ENCODE results near the gene DGKH. TPM values are rescaled to one million over a fixed set of nuclear protein-coding genes. Genes with fewer than 3 reads are reported as not detected.

The DGKH gene
- total and polyA plus RNA-seq, 9 donors = 2.4 to 5.1 (median 2.8) TPM

GRCh38 chr13:42239644-42240043, 191.2 kb downstream of the DGKH start:
- no peaks in the 10 kb centered on the region for H3K27me3 ChIP-seq (ENCODE audit: control insufficient read depth, insufficient read depth, low read length)
- H3K27ac ChIP-seq (ENCODE audit: low read length) = no peak overlapping the region
- no peak for DNase-seq
- H3K4me3 ChIP-seq (ENCODE audit: low read length) = no peak overlapping the region
- no peaks in the 10 kb centered on the region for H3K36me3 ChIP-seq (ENCODE audit: control insufficient read depth, insufficient read depth, low read length)
- no peaks in the 10 kb centered on the region for H3K4me1 ChIP-seq (ENCODE audit: control insufficient read depth, insufficient read depth, low read length)
- no peaks in the 10 kb centered on the region for H3K9me3 ChIP-seq (replicated peaks; ENCODE audit: control insufficient read depth, low read depth, low read length)

GRCh38 chr13:42246541-42246940, 198.1 kb downstream of the DGKH start:
- H3K36me3 ChIP-seq (ENCODE audit: control insufficient read depth, insufficient read depth, low read length) = no peaks in the 10 kb centered on the region
- H3K27ac ChIP-seq (ENCODE audit: low read length) = no peak overlapping the region
- no peaks in the 10 kb centered on the region for H3K27me3 ChIP-seq (ENCODE audit: control insufficient read depth, insufficient read depth, low read length)
- no peaks in the 10 kb centered on the region for H3K4me1 ChIP-seq (ENCODE audit: control insufficient read depth, insufficient read depth, low read length)
- H3K4me3 ChIP-seq (ENCODE audit: low read length) = no peak overlapping the region
- H3K9me3 ChIP-seq (replicated peaks; ENCODE audit: control insufficient read depth, low read depth, low read length) = no peaks in the 10 kb centered on the region
- DNase-seq = no peak
- 92% methylated on average over 6 of the region's 8 CpGs for WGBS (ENCODE audit: insufficient coverage)

DNA sequence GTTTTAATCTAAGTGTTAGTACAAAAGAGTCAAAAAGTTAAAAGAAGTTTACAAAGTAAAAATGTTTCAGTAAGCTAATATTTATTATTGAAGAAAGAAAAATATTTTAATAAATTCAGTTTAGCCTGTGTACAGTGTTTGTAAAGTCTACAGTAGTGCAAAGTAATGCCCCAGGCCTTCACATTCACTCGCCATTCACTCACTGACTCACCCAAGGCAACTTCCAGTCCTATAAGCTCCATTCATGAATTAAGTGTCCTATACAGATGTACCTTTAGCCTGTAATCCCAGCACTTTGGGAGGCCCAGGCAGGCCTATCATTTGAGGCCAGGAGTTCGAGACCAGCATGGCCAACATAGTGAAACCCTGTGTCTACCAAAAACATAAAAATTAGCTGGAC, 199.4 kb downstream of the DGKH start:
- Histone ChIP-seq H3K27ac (ENCODE audit: low read length) (no peak overlapping the region), H3K9me3 (replicated peaks; ENCODE audit: control insufficient read depth, low read depth, low read length) (no peaks in the 10 kb centered on the region), H3K36me3 (ENCODE audit: control insufficient read depth, insufficient read depth, low read length) (no peaks in the 10 kb centered on the region), H3K27me3 (ENCODE audit: control insufficient read depth, insufficient read depth, low read length) (no peaks in the 10 kb centered on the region), H3K4me3 (ENCODE audit: low read length) (no peak overlapping the region), H3K4me1 (ENCODE audit: control insufficient read depth, insufficient read depth, low read length) (no peaks in the 10 kb centered on the region)
- DNase-seq = no peak
- 43% methylated on average over 1 of the region's 2 CpGs for WGBS (ENCODE audit: insufficient coverage)

DNA sequence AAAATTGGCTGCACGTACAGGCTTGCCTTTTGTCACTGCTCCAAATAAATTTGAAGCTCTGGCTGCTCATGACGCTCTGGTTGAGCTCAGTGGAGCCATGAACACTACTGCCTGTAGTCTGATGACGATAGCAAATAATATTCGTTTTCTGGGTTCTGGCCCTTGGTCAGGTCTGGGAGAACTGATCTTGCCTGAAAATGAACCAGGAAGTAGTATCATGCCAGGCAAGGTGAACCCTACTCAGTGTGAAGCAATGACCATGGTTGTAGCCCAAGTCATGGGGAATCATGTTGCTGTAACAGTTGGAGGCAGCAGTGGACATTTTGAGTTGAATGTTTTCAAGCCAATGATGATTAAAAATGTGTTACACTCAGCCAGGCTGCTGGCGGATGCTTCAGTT, 207.4 kb downstream of the DGKH start:
- Histone ChIP-seq H3K4me3 (ENCODE audit: low read length) (no peak overlapping the region), H3K36me3 (ENCODE audit: control insufficient read depth, insufficient read depth, low read length) (no peaks in the 10 kb centered on the region), H3K9me3 (replicated peaks; ENCODE audit: control insufficient read depth, low read depth, low read length) (no peaks in the 10 kb centered on the region), H3K27ac (ENCODE audit: low read length) (no peak overlapping the region), H3K4me1 (ENCODE audit: control insufficient read depth, insufficient read depth, low read length) (no peaks in the 10 kb centered on the region), H3K27me3 (ENCODE audit: control insufficient read depth, insufficient read depth, low read length) (no peaks in the 10 kb centered on the region)
- DNase-seq = no peak
- WGBS (ENCODE audit: insufficient coverage) = 62% methylated on average over 5 of the region's 5 CpGs

DNA sequence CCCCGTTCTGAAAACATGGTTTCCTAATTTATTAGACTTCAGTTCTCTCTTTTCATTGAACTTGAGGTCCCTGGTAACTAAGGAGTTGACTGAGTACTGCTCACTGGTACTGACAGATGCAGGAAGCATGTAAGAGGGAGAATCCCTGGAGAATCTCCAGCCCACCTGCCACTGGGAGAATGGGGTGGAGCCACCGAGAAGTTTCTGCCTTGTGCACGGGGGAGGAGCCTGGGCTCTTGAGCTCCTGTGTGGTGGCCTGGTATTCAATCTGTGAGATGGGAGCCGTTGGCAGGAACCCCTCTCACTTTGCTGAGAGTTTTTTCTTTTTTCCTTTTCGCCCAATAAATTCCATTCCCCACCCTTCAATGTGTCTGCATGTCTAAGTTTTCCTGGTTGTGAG, 210.3 kb downstream of the DGKH start:
- 40% methylated on average over 1 of the region's 5 CpGs for WGBS (ENCODE audit: insufficient coverage)
- no peaks in the 10 kb centered on the region for H3K27me3 ChIP-seq (ENCODE audit: control insufficient read depth, insufficient read depth, low read length)
- no peaks in the 10 kb centered on the region for H3K36me3 ChIP-seq (ENCODE audit: control insufficient read depth, insufficient read depth, low read length)
- no peak for DNase-seq
- no peak overlapping the region for H3K27ac ChIP-seq (ENCODE audit: low read length)
- H3K4me1 ChIP-seq (ENCODE audit: control insufficient read depth, insufficient read depth, low read length) = no peaks in the 10 kb centered on the region
- H3K4me3 ChIP-seq (ENCODE audit: low read length) = no peak overlapping the region
- no peaks in the 10 kb centered on the region for H3K9me3 ChIP-seq (replicated peaks; ENCODE audit: control insufficient read depth, low read depth, low read length)

DNA sequence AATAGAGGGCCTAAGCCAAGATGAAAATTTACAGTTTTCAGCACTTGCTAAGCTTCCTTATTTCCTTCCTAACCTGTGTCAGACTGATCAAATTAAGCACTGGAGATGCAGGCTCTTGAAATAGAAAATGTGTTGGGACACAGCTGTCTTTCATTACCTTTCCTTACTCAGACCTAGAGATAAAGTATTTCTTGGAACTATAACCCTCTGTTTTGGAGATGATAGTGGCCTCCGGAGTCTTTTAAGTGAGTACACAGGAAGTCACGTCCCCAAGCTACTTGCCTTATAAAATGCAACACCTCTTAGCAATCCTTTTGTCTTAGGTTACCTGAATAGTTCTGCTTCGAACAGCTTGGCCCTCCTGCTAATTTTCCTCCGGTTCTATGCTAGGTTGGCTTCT, 211.1 kb downstream of the DGKH start:
- Histone ChIP-seq H3K4me1 (ENCODE audit: control insufficient read depth, insufficient read depth, low read length) (no peaks in the 10 kb centered on the region), H3K27me3 (ENCODE audit: control insufficient read depth, insufficient read depth, low read length) (no peaks in the 10 kb centered on the region), H3K4me3 (ENCODE audit: low read length) (no peak overlapping the region), H3K9me3 (replicated peaks; ENCODE audit: control insufficient read depth, low read depth, low read length) (no peaks in the 10 kb centered on the region), H3K36me3 (ENCODE audit: control insufficient read depth, insufficient read depth, low read length) (no peaks in the 10 kb centered on the region), H3K27ac (ENCODE audit: low read length) (no peak overlapping the region)
- no peak for DNase-seq
- 43% methylated on average over 2 of the region's 4 CpGs for whole genome bisulfite sequencing (ENCODE audit: insufficient coverage)

DNA sequence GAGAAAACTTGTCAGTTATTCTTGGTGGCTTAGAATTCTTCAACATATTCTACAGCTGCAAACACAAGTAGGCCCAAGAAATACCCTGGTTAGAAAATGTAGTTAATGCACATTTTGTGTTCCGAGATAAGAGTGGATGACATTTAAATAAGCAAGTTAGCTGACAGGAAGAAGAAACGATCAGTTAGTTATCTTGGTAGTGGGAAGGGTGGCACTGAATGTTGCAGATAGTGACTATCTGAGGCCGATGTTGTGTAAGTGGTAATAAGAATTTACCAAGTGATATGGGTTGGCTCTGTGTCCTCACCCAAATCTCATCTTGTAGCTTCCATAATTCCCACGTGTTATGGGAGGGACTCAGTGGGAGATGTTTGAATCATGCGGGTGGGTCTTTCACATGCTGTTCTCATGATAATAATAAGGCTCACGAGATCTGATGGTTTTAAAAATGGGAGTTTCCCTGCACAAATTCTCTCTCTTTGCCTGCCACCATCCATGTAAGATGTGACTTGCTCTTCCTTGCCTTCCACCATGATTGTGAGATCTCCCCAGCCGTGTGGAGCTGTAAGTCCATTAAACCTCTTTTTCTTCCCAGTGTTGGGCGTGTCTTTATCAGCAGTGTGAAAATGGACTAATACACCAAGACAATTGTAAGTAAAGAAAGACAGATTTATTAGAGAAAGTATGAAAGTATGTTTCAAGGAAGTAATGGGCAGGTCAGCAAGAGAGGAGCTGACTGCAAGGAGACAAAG, 212.6 kb downstream of the DGKH start:
- Histone ChIP-seq H3K36me3 (ENCODE audit: control insufficient read depth, insufficient read depth, low read length) (no peaks in the 10 kb centered on the region), H3K9me3 (replicated peaks; ENCODE audit: control insufficient read depth, low read depth, low read length) (no peaks in the 10 kb centered on the region), H3K27ac (ENCODE audit: low read length) (no peak overlapping the region), H3K4me3 (ENCODE audit: low read length) (no peak overlapping the region), H3K4me1 (ENCODE audit: control insufficient read depth, insufficient read depth, low read length) (no peaks in the 10 kb centered on the region), H3K27me3 (ENCODE audit: control insufficient read depth, insufficient read depth, low read length) (no peaks in the 10 kb centered on the region)
- 100% methylated on average over 2 of the region's 8 CpGs for WGBS (ENCODE audit: insufficient coverage)
- DNase-seq = no peak

- H3K27ac ChIP-seq (ENCODE audit: low read length) = no peak overlapping the region
- WGBS (ENCODE audit: insufficient coverage) = 0% methylated on average over 1 of the region's 3 CpGs
These were observed 218.0 kb downstream of the DGKH start for GRCh38 chr13:42266473-42266872.

DNA sequence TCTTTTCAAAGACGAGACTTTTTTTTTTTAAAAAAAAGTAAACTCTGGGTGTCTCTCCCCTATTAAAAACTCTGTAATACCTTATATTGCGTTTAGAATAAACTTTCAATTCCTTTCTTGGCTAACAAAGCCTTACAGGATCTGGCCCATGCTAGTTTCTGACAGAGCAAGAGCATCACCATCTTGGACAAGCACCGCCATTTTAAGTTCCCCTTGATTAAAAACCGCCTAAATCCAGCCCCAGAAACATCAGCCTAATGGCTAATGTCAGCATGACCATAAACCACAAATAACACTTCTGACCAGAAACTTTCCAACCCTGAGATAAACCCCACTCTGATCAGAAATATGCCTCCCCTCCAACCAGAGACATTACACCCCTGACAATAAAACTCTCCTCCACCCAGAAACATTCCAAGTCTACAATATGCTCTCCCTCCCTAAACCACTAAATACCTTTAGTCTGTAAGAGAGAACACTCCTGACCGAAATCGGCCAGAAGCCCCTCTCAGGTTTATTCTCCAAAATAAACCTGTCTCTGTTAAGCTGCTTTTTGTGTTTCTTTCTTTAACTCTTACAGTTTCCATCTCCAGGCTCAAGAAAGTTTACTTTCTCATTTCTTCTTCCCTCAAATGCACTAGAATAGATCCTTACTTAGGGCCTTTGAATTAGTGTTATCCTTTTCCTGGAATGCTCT, 221.9 kb downstream of the DGKH start:
- Histone ChIP-seq H3K4me1 (ENCODE audit: control insufficient read depth, insufficient read depth, low read length) (peaks cover 10% of the 10 kb centered on the region), H3K36me3 (ENCODE audit: control insufficient read depth, insufficient read depth, low read length) (no peaks in the 10 kb centered on the region), H3K9me3 (replicated peaks; ENCODE audit: control insufficient read depth, low read depth, low read length) (no peaks in the 10 kb centered on the region), H3K27ac (ENCODE audit: low read length) (no peak overlapping the region), H3K4me3 (ENCODE audit: low read length) (no peak overlapping the region), H3K27me3 (ENCODE audit: control insufficient read depth, insufficient read depth, low read length) (no peaks in the 10 kb centered on the region)
- WGBS (ENCODE audit: insufficient coverage) = 86% methylated on average over 6 of the region's 6 CpGs
- no peak for DNase-seq

More at GRCh38 chr13:42266473-42266872, 218.0 kb downstream of the DGKH start:
- Histone ChIP-seq H3K4me1 (ENCODE audit: control insufficient read depth, insufficient read depth, low read length) (peaks cover 8% of the 10 kb centered on the region), H3K9me3 (replicated peaks; ENCODE audit: control insufficient read depth, low read depth, low read length) (no peaks in the 10 kb centered on the region), H3K4me3 (ENCODE audit: low read length) (no peak overlapping the region), H3K27me3 (ENCODE audit: control insufficient read depth, insufficient read depth, low read length) (no peaks in the 10 kb centered on the region), H3K36me3 (ENCODE audit: control insufficient read depth, insufficient read depth, low read length) (no peaks in the 10 kb centered on the region)
- peak; percentile 69 for DNase-seq

GRCh38 chr13:42270857-42271215, 222.4 kb downstream of the DGKH start:
- WGBS (ENCODE audit: insufficient coverage) = 77% methylated on average over 5 of the region's 6 CpGs
- DNase-seq = no peak
- no peaks in the 10 kb centered on the region for H3K27me3 ChIP-seq (ENCODE audit: control insufficient read depth, insufficient read depth, low read length)
- H3K27ac ChIP-seq (ENCODE audit: low read length) = peak overlapping the region; percentile 94
- no peaks in the 10 kb centered on the region for H3K9me3 ChIP-seq (replicated peaks; ENCODE audit: control insufficient read depth, low read depth, low read length)
- no peaks in the 10 kb centered on the region for H3K36me3 ChIP-seq (ENCODE audit: control insufficient read depth, insufficient read depth, low read length)
- peaks cover 10% of the 10 kb centered on the region for H3K4me1 ChIP-seq (ENCODE audit: control insufficient read depth, insufficient read depth, low read length)
- H3K4me3 ChIP-seq (ENCODE audit: low read length) = peak overlapping the region; percentile 84

Measured in muscle of leg (tissue), 11 donors.